Uterus (tissue), 2 donors: ENCODE measurements around the gene STX11.

ENCODE experiments used
- CTCF ChIP-seq, 4 experiments: fragments of 200-600 bp in 2 of 4; fragments of 450-650 bp in 2 of 4; sonication (generic) in 2 of 4; IDR thresholded peaks; one replicate each; pipeline ENCODE4 v1.5.1; 2016 to 2019; ENCODE audit warnings: antibody characterized with exemption in 4 of 4, mild to moderate bottlenecking in 2 of 4, moderate library complexity in 1 of 4
- POLR2A ChIP-seq, 2 donors: fragments of 450-650 bp; IDR thresholded peaks; one replicate each; pipeline ENCODE4 v1.6.1; 2016; ENCODE audit warnings: antibody characterized with exemption in 2 of 2, mild to moderate bottlenecking in 1 of 2, moderate library complexity in 1 of 2

- TF ChIP-seq CTCF (IDR thresholded peaks at IDR 0.05) (no peak), POLR2A (IDR thresholded peaks at IDR 0.05) (no peak)
These were observed 47.2 kb upstream of the STX11 start for GRCh38 chr6:144103026-144103563.
